Left cardiac atrium (tissue), 4 donors: Measurements from ENCODE around the gene TMEM128. TPM values are rescaled to one million over a fixed set of nuclear protein-coding genes. Genes with fewer than 3 reads are reported as not detected.
"Not testable (repeated sequence)": the region's sequence is repeated elsewhere in the genome, so short reads cannot be mapped to it uniquely, and the experiment has no call there.

Source experiments
- ATAC-seq, 2 donors: fragments of 200-7000 bp; cut with Tn5 transposase; one replicate each; pipeline ENCODE4 v1.9.1; 2020; ENCODE audit warnings: mild to moderate bottlenecking in 2 of 2, moderate library complexity in 2 of 2
- DNase-seq: peaks from one replicate; pipeline ENCODE4 v3.0.0-alpha.2; 2020
- intact Hi-C, 2 donors: fragments of 100-400 bp; cut with DNase I; formaldehyde crosslinking; loops; one replicate each; pipeline versions ENCODE4 v1.14.1 to v1.15.1; 2022 to 2023
- total RNA-seq, 2 donors: library from RNA; stranded (reverse); fragmentation: NEBNext Ultra II Directional; extraction: Animal tissue kit (Norgen Biotek cat#: 25700); gene quantifications; one replicate each; pipeline ENCODE4 v1.2.1, GENCODE V29; 2021
- donor health status: DM: no; HTN: yes; CAD: no.
- donor health status: DM: no; HTN: yes; CAD: no; lungs with severe emphysema.
- donor health status: DM: yes; HTN: yes; CAD: no.
- donor health status: Dilated cardiomyopathy.

TMEM128 gene
- total RNA-seq, 2 donors from 2014 or later = 13.5 to 14.8 TPM

- no peak for ATAC-seq
- no peak for DNase-seq
- intact Hi-C loops = loop anchor here in 1 of 2 donors (5.0 kb wide), 1 partner anchor 173 kb away; no protein-coding TSS in a partner anchor
Observed at GRCh38 chr4:4259484-4260100, 11.6 kb upstream of the TMEM128 start.

GRCh38 chr4:4257705-4258104, 9.7 kb upstream of the TMEM128 start:
- not testable (repeated sequence) for ATAC-seq, DNase-seq

GRCh38 chr4:4256799-4257198, 8.8 kb upstream of the TMEM128 start:
- intact Hi-C loops = loop anchor here in 1 of 2 donors (5.0 kb wide), 1 partner anchor 176 kb away; no protein-coding TSS in a partner anchor
- DNase-seq (peak; percentile 43), ATAC-seq (peak in 1 of 2 donors; percentile 53)

More at GRCh38 chr4:4257705-4258104, 9.7 kb upstream of the TMEM128 start:
- intact Hi-C loops = loop anchor here in 1 of 2 donors (5.0 kb wide), 1 partner anchor 175 kb away; no protein-coding TSS in a partner anchor

- intact Hi-C loops = loop anchor here (5.0 kb wide), 2 partner anchors 83 to 178 kb away; no protein-coding TSS in a partner anchor
- DNase-seq (no peak), ATAC-seq (no peak)
Observed at GRCh38 chr4:4254666-4255065, 6.6 kb upstream of the TMEM128 start.

GRCh38 chr4:4254199-4254598, 6.2 kb upstream of the TMEM128 start:
- intact Hi-C loops = loop anchor here in 1 of 2 donors (5.0 kb wide), 1 partner anchor 83 kb away; no protein-coding TSS in a partner anchor
- ATAC-seq (no peak), DNase-seq (no peak)

GRCh38 chr4:4249866-4250265, 1.8 kb upstream of the TMEM128 start:
- ATAC-seq (no peak), DNase-seq (no peak)
- intact Hi-C loops = loop anchor here in 1 of 2 donors (5.0 kb wide), 1 partner anchor 87 kb away; no protein-coding TSS in a partner anchor

GRCh38 chr4:4249342-4249741, 1.3 kb upstream of the TMEM128 start:
- DNase-seq, ATAC-seq, intact Hi-C loops: not testable (repeated sequence)

GRCh38 chr4:4248885-4249203, 821 bp upstream of the TMEM128 start:
- intact Hi-C loops = no loop called here
- DNase-seq (no peak), ATAC-seq (no peak)

GRCh38 chr4:4247696-4248028, 361 bp downstream of the TMEM128 start:
- ATAC-seq = peak in 1 of 2 donors; percentile 2
- intact Hi-C loops = no loop called here
- no peak for DNase-seq

GRCh38 chr4:4245172-4245571, 2.9 kb downstream of the TMEM128 start:
- ATAC-seq (no peak), DNase-seq (no peak)
- intact Hi-C loops = no loop called here

- DNase-seq, intact Hi-C loops, ATAC-seq: not testable (repeated sequence)
Observed at GRCh38 chr4:4239551-4239950, 8.5 kb downstream of the TMEM128 start.

- intact Hi-C loops = no loop called here
- no peak for ATAC-seq
- DNase-seq = no peak
Observed at GRCh38 chr4:4233610-4234009, 14.4 kb downstream of the TMEM128 start.

GRCh38 chr4:4228356-4228668, 19.7 kb downstream of the TMEM128 start:
- no peak for ATAC-seq
- no peak for DNase-seq
- intact Hi-C loops = no loop called here

GRCh38 chr4:4227510-4228355, 20.3 kb downstream of the TMEM128 start:
- intact Hi-C loops = no loop called here
- ATAC-seq (no peak), DNase-seq (no peak)

GRCh38 chr4:4226606-4227438, 21.2 kb downstream of the TMEM128 start, which contains the start of gene OTOP1:
OTOP1 (minus strand) TSS chr4:4226929; CDS start chr4:4226864, 65 bp downstream.
- intact Hi-C loops = no loop called here
- DNase-seq (no peak), ATAC-seq (no peak)

GRCh38 chr4:4225915-4226605, 22.0 kb downstream of the TMEM128 start:
- DNase-seq (no peak), ATAC-seq (no peak)
- intact Hi-C loops = no loop called here

- no peak for DNase-seq
- intact Hi-C loops = no loop called here
- ATAC-seq = no peak
Observed at GRCh38 chr4:4217113-4217512, 30.9 kb downstream of the TMEM128 start.

GRCh38 chr4:4216648-4217047, 31.4 kb downstream of the TMEM128 start:
- intact Hi-C loops = no loop called here
- ATAC-seq (no peak), DNase-seq (no peak)

GRCh38 chr4:4213674-4214073, 34.3 kb downstream of the TMEM128 start:
- intact Hi-C loops, ATAC-seq, DNase-seq: not testable (repeated sequence)
